HepG2 (cell line): ENCODE measurements around the gene XPR1. TPM values are rescaled to one million over a fixed set of nuclear protein-coding genes. Genes with fewer than 3 reads are reported as not detected.

ENCODE experiments used
- AFF4 ChIP-seq: sonication (generic); formaldehyde crosslinking; IDR thresholded peaks from 2 replicates; pipeline ENCODE4 v1.4.0; 2020; ENCODE audit warnings: missing genetic modification reagents
- FOXP4 ChIP-seq: sonication (generic); formaldehyde crosslinking; IDR thresholded peaks from 2 replicates; pipeline ENCODE4 v1.4.0; 2020; ENCODE audit warnings: missing genetic modification reagents
- IRF2 ChIP-seq: IDR thresholded peaks from 2 replicates; pipeline ENCODE4 v1.6.1; 2018; ENCODE audit warnings: missing genetic modification reagents, missing compliant biosample characterization
- PAXIP1 ChIP-seq: sonication (generic); formaldehyde crosslinking; conservative IDR thresholded peaks from 2 replicates; pipeline ENCODE4 v1.4.0; 2020; ENCODE audit warnings: mild to moderate bottlenecking, missing genetic modification reagents, moderate library complexity
- RBFOX2 ChIP-seq: fragments of 200-400 bp; formaldehyde crosslinking; IDR thresholded peaks from 2 replicates; pipeline ENCODE4 v1.6.1; 2017; ENCODE audit warnings: low read depth, mild to moderate bottlenecking, low read length
- REXO4 ChIP-seq: sonication (generic); formaldehyde crosslinking; IDR thresholded peaks from 2 replicates; pipeline ENCODE4 v1.8.0; 2022; ENCODE audit warnings: missing genetic modification reagents, mild to moderate bottlenecking, borderline replicate concordance
- SRSF4 ChIP-seq: fragments of 200-400 bp; formaldehyde crosslinking; IDR thresholded peaks from one replicate; pipeline ENCODE4 v1.6.1; 2018; ENCODE audit warnings: mild to moderate bottlenecking, low read depth, low read length, moderate library complexity; ENCODE audit not compliant: poor library complexity, severe bottlenecking
- ZNF121 ChIP-seq: sonication (generic); formaldehyde crosslinking; IDR thresholded peaks from 2 replicates; pipeline ENCODE4 v1.5.0; 2020; ENCODE audit warnings: mild to moderate bottlenecking, missing genetic modification reagents
- ZNF142 ChIP-seq: sonication (generic); formaldehyde crosslinking; IDR thresholded peaks from 2 replicates; pipeline ENCODE4 v1.4.0; 2020; ENCODE audit warnings: missing genetic modification reagents
- ZNF292 ChIP-seq: sonication (generic); formaldehyde crosslinking; IDR thresholded peaks from 2 replicates; pipeline ENCODE4 v1.8.1; 2022; ENCODE audit warnings: mild to moderate bottlenecking, low read depth, missing genetic modification reagents, borderline replicate concordance
- ZSCAN20 ChIP-seq: sonication (generic); formaldehyde crosslinking; IDR thresholded peaks from 2 replicates; pipeline ENCODE4 v1.4.0; 2020; ENCODE audit warnings: missing genetic modification reagents, mild to moderate bottlenecking, borderline replicate concordance
- polyA plus RNA-seq, 8 experiments: library from polyadenylated mRNA; depleted of rRNA in 3 of 8; stranded (reverse) in 7 of 8; unstranded in 1 of 8; fragments of >200 nt; fragmentation: Illumina TruSeq in 4 of 8; extraction: Trizol in 4 of 8; gene quantifications; 2 replicates each; pipeline versions ENCODE4 v1.2.1 to v1.2.3, GENCODE V29; 2011 to 2016; ENCODE audit warnings: low read depth in 4 of 8, missing spikeins in 1 of 8, mixed read lengths in 1 of 8; ENCODE audit not compliant: insufficient read depth in 1 of 8
- total RNA-seq, 5 experiments: library from RNA; depleted of rRNA; stranded (reverse); fragments of >200 nt; fragmentation: Illumina TruSeq; extraction: Trizol; gene quantifications; 2 replicates each; pipeline ENCODE4 v1.2.3, GENCODE V29; 2016; ENCODE audit warnings: low read depth in 1 of 5

The XPR1 gene
- total and polyA plus RNA-seq, 2 of the 13 experiments (the other 11 are each of a cell fraction or from before 2014, with no cell fraction given), result 22.3 to 23.6 TPM

- TF ChIP-seq PAXIP1 (CRISPR knock-in tag), result peak; percentile 74
- 0 out of 2 replicates have a peak, but pooled peaks have one; percentile 39 for TF ChIP-seq ZNF121 (CRISPR knock-in tag)
- no peak for TF ChIP-seq REXO4
- no peak for TF ChIP-seq ZNF142 (CRISPR knock-in tag)
- peak; percentile 45; the same call in 1 of the 2 replicates for TF ChIP-seq RBFOX2
- TF ChIP-seq IRF2, result peak; percentile 21; the same call in 1 of the 2 replicates
- TF ChIP-seq FOXP4 (CRISPR knock-in tag), result peak; percentile 18; the same call in 1 of the 2 replicates
- no peak for TF ChIP-seq ZSCAN20
- no peak for TF ChIP-seq SRSF4
- peak; percentile 93 for TF ChIP-seq ZNF292 (CRISPR knock-in tag)
- no peak for TF ChIP-seq AFF4 (CRISPR knock-in tag)
These were observed 303.7 kb downstream of the XPR1 start (continued) for GRCh38 chr1:180935326-180936109.
